A673 (cell line): ENCODE measurements around the gene PMM2. TPM values are rescaled to one million over a fixed set of nuclear protein-coding genes. Genes with fewer than 3 reads are reported as not detected.

ENCODE experiments used
- BruUV-seq: library from RNA; stranded (reverse); fragments of 400-500 nt; replicated peaks from 2 replicates; lab custom pipeline; 2021; lab: Mats Ljungman, UMichigan
- CTCF ChIA-PET: fragments of 300-600 bp; sonication (Branson Sonifier 250); formaldehyde crosslinking; loops from one replicate; lab custom pipeline; 2022; ENCODE audit warnings: antibody characterized with exemption; lab: Charles Lee
- POLR2A ChIA-PET: fragments of 300-600 bp; sonication (Branson Sonifier 250); formaldehyde crosslinking; loops from one replicate; lab custom pipeline; 2022; ENCODE audit warnings: antibody characterized with exemption; ENCODE audit not compliant: low non-redundant PET; lab: Charles Lee
- DNase-seq: peaks from one replicate; pipeline ENCODE4 v3.0.0-alpha.2; 2015; ENCODE audit warnings: low spot score
- H3K27ac ChIP-seq: fragments of 200-600 bp; sonication (generic); 2 replicates; pipeline ENCODE4 v1.5.1; 2016; ENCODE audit warnings: mixed run types, low read depth, mild to moderate bottlenecking, mixed read lengths, antibody characterized with exemption, low read length; ENCODE audit not compliant: poor library complexity, severe bottlenecking
- H3K27me3 ChIP-seq: fragments of 200-600 bp; sonication (generic); replicated peaks from 2 replicates; pipeline ENCODE4 v1.6.1; 2017; ENCODE audit warnings: mixed run types, low read depth, mild to moderate bottlenecking, mixed read lengths, antibody characterized with exemption, low read length; ENCODE audit not compliant: insufficient read depth, poor library complexity
- H3K36me3 ChIP-seq: fragments of 200-600 bp; sonication (generic); 2 replicates; pipeline ENCODE4 v1.6.1; 2016; ENCODE audit warnings: mixed run types, mild to moderate bottlenecking, mixed read lengths, antibody characterized with exemption, low read length; ENCODE audit not compliant: insufficient read depth, poor library complexity, severe bottlenecking
- H3K4me1 ChIP-seq: fragments of 200-600 bp; sonication (generic); 2 replicates; pipeline ENCODE4 v1.6.1; 2017; ENCODE audit warnings: mixed run types, mild to moderate bottlenecking, mixed read lengths, antibody characterized with exemption, low read length; ENCODE audit not compliant: insufficient read depth, poor library complexity, severe bottlenecking
- H3K4me3 ChIP-seq: fragments of 200-600 bp; sonication (generic); 2 replicates; pipeline ENCODE4 v1.5.1; 2016; ENCODE audit warnings: low read depth, mixed run types, mild to moderate bottlenecking, mixed read lengths, low read length; ENCODE audit not compliant: poor library complexity, severe bottlenecking
- H3K9me3 ChIP-seq: fragments of 200-600 bp; sonication (generic); 2 replicates; pipeline ENCODE4 v1.6.1; 2016; ENCODE audit warnings: mixed run types, low read depth, mild to moderate bottlenecking, mixed read lengths, antibody characterized with exemption, low read length; ENCODE audit not compliant: poor library complexity, severe bottlenecking
- EZH2 ChIP-seq: fragments of 200-600 bp; sonication (generic); IDR thresholded peaks from 2 replicates; pipeline ENCODE4 v1.6.1; 2017; ENCODE audit warnings: borderline replicate concordance, low read depth, mild to moderate bottlenecking, mixed read lengths, antibody characterized with exemption, low read length; ENCODE audit not compliant: poor library complexity, severe bottlenecking
- intact Hi-C: fragments of 100-400 bp; cut with micrococcal nuclease; formaldehyde crosslinking; loops from one replicate; pipeline ENCODE4 v1.10.0; 2022; ENCODE audit not compliant: unreplicated experiment
- total RNA-seq: library from RNA; stranded (reverse); gene quantifications from 2 replicates; pipeline ENCODE4 v1.2.3, GENCODE V29; 2021
- TF ChIP-seq, protein P1 (sequence below): fragments of 300-800, 200-600 bp; sonication (generic); conservative IDR thresholded peaks from 2 replicates; pipeline ENCODE4 v1.5.1; 2017; ENCODE audit warnings: low read depth, mild to moderate bottlenecking, antibody characterized with exemption, low read length, moderate library complexity, mixed read lengths

PMM2 gene
- total RNA-seq, 1 experiment from 2014 or later: 54.8 TPM

DNA sequence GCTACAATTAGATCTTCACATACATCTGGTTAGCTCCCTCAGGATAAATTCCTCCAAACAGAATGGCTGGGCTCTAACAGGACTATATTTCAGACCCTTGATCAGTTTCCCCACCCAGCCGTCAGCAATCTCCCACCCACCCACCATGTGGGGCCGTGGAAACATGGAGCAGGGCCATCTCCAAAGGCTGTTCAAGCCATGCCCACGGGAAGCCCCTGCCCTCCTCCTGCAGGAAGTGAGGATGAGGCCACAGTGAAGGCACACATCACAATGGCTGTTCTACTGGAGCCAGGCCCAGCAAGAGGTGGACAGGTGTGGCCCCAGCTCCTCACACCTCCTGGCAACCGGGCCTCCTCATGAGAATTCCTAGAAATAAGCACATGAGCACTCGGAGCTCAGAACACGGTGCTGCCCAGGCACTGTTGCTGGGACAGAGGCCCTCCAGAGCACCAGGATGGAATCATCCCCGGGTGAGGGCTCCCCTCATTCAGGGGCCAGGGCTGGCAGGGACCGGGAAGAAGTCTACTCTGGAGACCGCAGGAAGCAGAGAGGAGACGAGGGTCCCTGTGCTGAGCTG is 84.5 kb downstream of the PMM2 start, which contains the start of gene LITAFD:
Gene LITAFD, plus strand, starts transcription at position 311 of the 577 bp plus-strand sequence. CDS start 2,005 bp downstream, outside the sequence.
- ChIA-PET POLR2A (no interaction called here), CTCF (no interaction called here)
- Histone ChIP-seq H3K4me3 (no peak within 1 kb of the TSS), H3K27ac (no peak within 1 kb of the TSS), H3K9me3 (no peaks in the 10 kb centered on the region), H3K4me1 (no peaks in the 10 kb centered on the region), H3K27me3 (no peaks in the 10 kb centered on the region), H3K36me3 (no peaks in the 10 kb centered on the region)
- intact Hi-C loops: no loop called here
- DNase-seq: no peak
- no TSS peak for BruUV-seq
- TF ChIP-seq, protein P1, sequence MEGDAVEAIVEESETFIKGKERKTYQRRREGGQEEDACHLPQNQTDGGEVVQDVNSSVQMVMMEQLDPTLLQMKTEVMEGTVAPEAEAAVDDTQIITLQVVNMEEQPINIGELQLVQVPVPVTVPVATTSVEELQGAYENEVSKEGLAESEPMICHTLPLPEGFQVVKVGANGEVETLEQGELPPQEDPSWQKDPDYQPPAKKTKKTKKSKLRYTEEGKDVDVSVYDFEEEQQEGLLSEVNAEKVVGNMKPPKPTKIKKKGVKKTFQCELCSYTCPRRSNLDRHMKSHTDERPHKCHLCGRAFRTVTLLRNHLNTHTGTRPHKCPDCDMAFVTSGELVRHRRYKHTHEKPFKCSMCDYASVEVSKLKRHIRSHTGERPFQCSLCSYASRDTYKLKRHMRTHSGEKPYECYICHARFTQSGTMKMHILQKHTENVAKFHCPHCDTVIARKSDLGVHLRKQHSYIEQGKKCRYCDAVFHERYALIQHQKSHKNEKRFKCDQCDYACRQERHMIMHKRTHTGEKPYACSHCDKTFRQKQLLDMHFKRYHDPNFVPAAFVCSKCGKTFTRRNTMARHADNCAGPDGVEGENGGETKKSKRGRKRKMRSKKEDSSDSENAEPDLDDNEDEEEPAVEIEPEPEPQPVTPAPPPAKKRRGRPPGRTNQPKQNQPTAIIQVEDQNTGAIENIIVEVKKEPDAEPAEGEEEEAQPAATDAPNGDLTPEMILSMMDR: no peak
- no peak for TF ChIP-seq EZH2

DNA sequence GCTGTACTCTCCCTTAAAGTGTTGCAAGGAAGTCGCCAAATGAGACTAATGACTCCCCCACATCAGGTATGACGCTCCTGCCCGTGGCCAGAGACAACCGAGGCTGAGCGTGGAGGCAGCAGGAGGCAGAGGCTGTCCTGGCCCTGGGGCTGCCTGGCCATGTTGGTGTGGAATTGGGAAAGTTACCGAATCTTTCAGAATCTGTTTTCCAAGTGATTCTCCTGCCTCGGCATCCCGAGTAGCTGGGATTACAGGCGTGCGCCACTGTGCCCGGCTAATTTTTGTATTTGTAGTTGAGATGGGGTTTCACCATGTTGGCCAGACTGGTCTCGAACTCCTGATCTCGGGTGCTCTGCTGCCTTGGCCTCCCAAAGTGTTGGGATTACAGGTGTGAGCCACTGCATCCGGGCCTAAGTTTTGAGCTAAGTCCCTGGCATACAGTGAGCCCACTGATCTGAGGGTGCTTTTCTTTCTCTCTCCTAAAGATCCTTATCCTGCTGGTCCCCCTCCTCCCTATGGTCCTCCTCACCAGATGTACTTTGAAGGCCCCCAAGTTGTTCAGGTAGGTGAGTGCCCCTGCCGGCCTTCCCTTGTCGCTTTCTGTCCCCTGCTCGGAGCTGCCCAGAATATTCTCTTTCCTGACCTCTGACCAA is 85.2 kb downstream of the PMM2 start:
- intact Hi-C loops: no loop called here

DNA sequence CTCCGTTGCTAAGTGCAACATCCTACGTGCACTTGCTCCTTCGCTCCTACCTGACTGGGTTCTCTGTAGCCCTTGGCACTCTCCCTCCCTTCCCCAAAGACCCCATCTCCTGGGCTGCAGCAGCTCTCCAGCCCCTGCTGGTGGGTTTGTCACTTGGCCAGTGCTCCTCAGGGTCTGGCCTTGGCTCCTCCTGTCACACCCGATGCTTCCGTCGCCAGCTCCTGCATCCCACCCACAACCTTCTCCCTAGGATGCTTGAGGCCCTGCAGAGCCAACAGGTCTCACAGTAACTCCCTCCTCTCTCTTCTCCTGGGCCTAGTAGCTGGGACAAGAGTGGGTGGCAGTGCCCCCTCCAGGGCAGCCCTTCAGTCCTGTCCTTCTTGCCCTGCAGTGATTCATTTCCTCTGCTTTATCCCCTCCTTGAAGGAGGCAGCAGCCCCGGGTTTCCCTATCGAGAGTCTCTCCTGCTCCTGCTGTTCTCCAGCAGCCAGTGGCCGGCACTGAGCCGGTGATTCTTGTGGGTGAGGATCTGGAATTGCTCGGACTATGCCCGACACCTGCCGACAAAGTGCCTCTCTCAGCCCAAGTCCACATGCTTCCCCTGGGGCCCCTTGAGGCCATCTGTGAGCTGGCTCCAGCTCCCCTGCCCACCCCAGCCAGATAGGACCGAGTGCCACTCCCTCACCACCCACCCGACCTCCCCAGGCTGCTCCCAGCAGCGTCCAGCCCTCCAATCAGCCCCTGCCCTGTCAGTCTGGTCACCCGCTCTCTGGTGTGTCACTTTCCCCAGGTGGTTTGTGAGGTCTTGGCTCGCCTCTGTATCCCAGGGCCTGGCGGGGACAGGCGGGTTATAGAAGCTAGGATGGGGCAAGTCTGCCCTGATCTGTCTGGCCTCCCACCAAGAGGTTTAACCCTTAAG is 88.3 kb downstream of the PMM2 start:
- H3K9me3 ChIP-seq: no peaks in the 10 kb centered on the region
- ChIA-PET POLR2A (no interaction called here), CTCF (interaction anchor here (0.9 kb wide), 1 partner anchor 249 kb away, joined by 3 read pairs; no protein-coding TSS in a partner anchor)
- H3K36me3 ChIP-seq: peaks cover 17% of the 10 kb centered on the region
- no peaks in the 10 kb centered on the region for H3K27me3 ChIP-seq
- no peak overlapping the region for H3K4me3 ChIP-seq
- no peak for DNase-seq
- BruUV-seq: no TSS peak
- H3K4me1 ChIP-seq: no peaks in the 10 kb centered on the region
- TF ChIP-seq, protein P1: no peak
- TF ChIP-seq EZH2: no peak
- no peak overlapping the region for H3K27ac ChIP-seq
- intact Hi-C loops: no loop called here

More for the DNA sequence above, 85.2 kb downstream of the PMM2 start:
- Histone ChIP-seq H3K9me3 (no peaks in the 10 kb centered on the region), H3K27me3 (no peaks in the 10 kb centered on the region), H3K4me1 (no peaks in the 10 kb centered on the region), H3K36me3 (no peaks in the 10 kb centered on the region), H3K4me3 (no peak overlapping the region), H3K27ac (no peak overlapping the region)
- ChIA-PET POLR2A (no interaction called here), CTCF (no interaction called here)
- DNase-seq: no peak
- TF ChIP-seq, protein P1: no peak
- no peak for TF ChIP-seq EZH2
- no TSS peak for BruUV-seq
